Lung (tissue), 12 donors: ENCODE results near the gene CPED1. TPM values are rescaled to one million over a fixed set of nuclear protein-coding genes. Genes with fewer than 3 reads are reported as not detected.

Experiments used
- ATAC-seq: fragments of 200-7000 bp; cut with Tn5 transposase; one replicate; pipeline ENCODE4 v1.9.1; 2020; ENCODE audit warnings: moderate number of reproducible peaks; ENCODE audit not compliant: insufficient read depth, low FRiP score
- DNase-seq, 3 donors: peaks; one replicate each; pipeline ENCODE4 v3.0.0-alpha.2; 2013 to 2017
- H3K27ac ChIP-seq, 2 donors: one replicate each; pipeline ENCODE4 v1.5.1; 2013; ENCODE audit warnings: mild to moderate bottlenecking in 2 of 2, moderate library complexity in 2 of 2, control low read depth in 1 of 2, inconsistent platforms in 1 of 2, low read depth in 1 of 2, low read length in 1 of 2
- H3K27me3 ChIP-seq, 3 donors: one replicate each; pipeline ENCODE4 v1.5.1; 2013; ENCODE audit warnings: low read length in 2 of 3; ENCODE audit not compliant: control insufficient read depth in 3 of 3, insufficient read depth in 3 of 3
- H3K36me3 ChIP-seq, 4 donors: one replicate each; pipeline ENCODE4 v1.5.1; 2013; ENCODE audit warnings: low read length in 4 of 4, mild to moderate bottlenecking in 1 of 4, moderate library complexity in 1 of 4; ENCODE audit not compliant: control insufficient read depth in 4 of 4, insufficient read depth in 4 of 4
- H3K4me1 ChIP-seq, 5 donors: one replicate each; pipeline ENCODE4 v1.5.1; 2013; ENCODE audit warnings: low read length in 5 of 5, mild to moderate bottlenecking in 2 of 5, moderate library complexity in 1 of 5; ENCODE audit not compliant: control insufficient read depth in 5 of 5, insufficient read depth in 5 of 5
- H3K4me3 ChIP-seq: one replicate; pipeline ENCODE4 v1.5.1; 2013; ENCODE audit warnings: mild to moderate bottlenecking, control low read depth, moderate library complexity
- H3K9ac ChIP-seq, 2 donors: one replicate each; pipeline ENCODE4 v1.5.1; 2013; ENCODE audit warnings: low read length in 2 of 2, control low read depth in 1 of 2; ENCODE audit not compliant: insufficient read depth in 1 of 2
- H3K9me3 ChIP-seq, 4 donors: one replicate each; pipeline ENCODE4 v1.5.1; 2013; ENCODE audit warnings: low read length in 3 of 4, mild to moderate bottlenecking in 1 of 4, moderate library complexity in 1 of 4; ENCODE audit not compliant: control insufficient read depth in 4 of 4, insufficient read depth in 3 of 4
- WGBS, 2 donors: extraction: QIAGEN DNeasy Blood & Tissue Kit; methylation state at CpG; one replicate each; pipeline ENCODE4 v1.1.7; 2013; 5-methylcytosine and 5-hydroxymethylcytosine counted together
- polyA plus RNA-seq, 2 donors: library from polyadenylated mRNA; stranded (reverse); fragments of 200-250 nt; gene quantifications; one replicate each; pipeline ENCODE4 v1.2.1, GENCODE V29; 2013
- total RNA-seq, 2 donors: library from RNA; depleted of rRNA in 1 of 2; stranded (reverse); fragments of >200 nt in 1 of 2; gene quantifications; one replicate each; pipeline ENCODE4 v1.2.1, GENCODE V29; 2014 to 2021
- TF ChIP-seq, protein P1 (sequence below): IDR thresholded peaks from 2 replicates; pipeline ENCODE4 v1.5.1; 2012; ENCODE audit warnings: mild to moderate bottlenecking; ENCODE audit errors: control extremely low read depth, extremely low read depth
- donor health status: control.
- donor health status: control.
- donor health status: Bipolar disorder and iron deficiency.
- donor health status: healthy.
- donor health status: DM: yes; HTN: yes; CAD: no.

CPED1 gene
- total and polyA plus RNA-seq, 4 donors, result 1.8 to 32.3 (median 7.4) TPM

- H3K9me3 ChIP-seq, result no peaks in the 10 kb centered on the region
- peaks cover 0 to 17% (median 3%) of the 10 kb centered on the region in 5 donors for H3K4me1 ChIP-seq
- no peaks in the 10 kb centered on the region for H3K36me3 ChIP-seq
- no peak overlapping the region for H3K4me3 ChIP-seq
- 83 to 87% methylated on average over 6 of the region's 6 CpGs for WGBS, 2 donors
- H3K27ac ChIP-seq, result no peak overlapping the region
- no peaks in the 10 kb centered on the region for H3K27me3 ChIP-seq
- no peak overlapping the region for H3K9ac ChIP-seq
- DNase-seq, result no peak
- ATAC-seq, result no peak
- TF ChIP-seq, protein P1, sequence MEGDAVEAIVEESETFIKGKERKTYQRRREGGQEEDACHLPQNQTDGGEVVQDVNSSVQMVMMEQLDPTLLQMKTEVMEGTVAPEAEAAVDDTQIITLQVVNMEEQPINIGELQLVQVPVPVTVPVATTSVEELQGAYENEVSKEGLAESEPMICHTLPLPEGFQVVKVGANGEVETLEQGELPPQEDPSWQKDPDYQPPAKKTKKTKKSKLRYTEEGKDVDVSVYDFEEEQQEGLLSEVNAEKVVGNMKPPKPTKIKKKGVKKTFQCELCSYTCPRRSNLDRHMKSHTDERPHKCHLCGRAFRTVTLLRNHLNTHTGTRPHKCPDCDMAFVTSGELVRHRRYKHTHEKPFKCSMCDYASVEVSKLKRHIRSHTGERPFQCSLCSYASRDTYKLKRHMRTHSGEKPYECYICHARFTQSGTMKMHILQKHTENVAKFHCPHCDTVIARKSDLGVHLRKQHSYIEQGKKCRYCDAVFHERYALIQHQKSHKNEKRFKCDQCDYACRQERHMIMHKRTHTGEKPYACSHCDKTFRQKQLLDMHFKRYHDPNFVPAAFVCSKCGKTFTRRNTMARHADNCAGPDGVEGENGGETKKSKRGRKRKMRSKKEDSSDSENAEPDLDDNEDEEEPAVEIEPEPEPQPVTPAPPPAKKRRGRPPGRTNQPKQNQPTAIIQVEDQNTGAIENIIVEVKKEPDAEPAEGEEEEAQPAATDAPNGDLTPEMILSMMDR, result no peak
These were observed 23.8 kb downstream of the CPED1 start for GRCh38 chr7:121012170-121012874.

DNA sequence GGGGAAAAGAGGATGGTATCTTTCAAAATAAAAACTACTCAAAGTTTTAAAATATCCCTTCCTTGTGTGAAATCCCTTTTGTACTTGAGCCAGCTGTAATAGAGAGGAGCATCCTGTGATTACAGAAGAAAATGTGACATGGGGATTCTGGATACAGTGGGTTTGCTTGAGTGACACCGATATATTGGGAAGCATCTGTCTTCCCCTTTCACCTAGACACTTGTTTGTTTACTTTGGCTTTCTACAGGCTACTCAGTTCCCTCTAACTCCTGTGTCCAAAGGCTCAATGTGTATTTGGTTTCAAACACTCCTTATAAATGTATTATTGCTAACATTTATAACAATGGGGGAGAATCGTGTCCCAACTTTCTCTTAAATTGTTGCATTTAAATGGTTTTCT, 24.4 kb downstream of the CPED1 start:
- 69 to 76% methylated on average over 2 of the region's 2 CpGs for WGBS, 2 donors
- H3K9me3 ChIP-seq, result no peaks in the 10 kb centered on the region
- H3K36me3 ChIP-seq, result no peaks in the 10 kb centered on the region
- H3K4me3 ChIP-seq, result no peak overlapping the region
- DNase-seq (no peak), ATAC-seq (no peak)
- no peak overlapping the region for H3K27ac ChIP-seq
- TF ChIP-seq, protein P1, result no peak
- H3K27me3 ChIP-seq, result no peaks in the 10 kb centered on the region
- H3K4me1 ChIP-seq, result peaks cover 0 to 22% (median 3%) of the 10 kb centered on the region in 5 donors
- H3K9ac ChIP-seq, result no peak overlapping the region

- Histone ChIP-seq H3K4me3 (no peak overlapping the region), H3K4me1 (peaks cover 0 to 28% (median 3%) of the 10 kb centered on the region in 5 donors), H3K9ac (no peak overlapping the region), H3K27ac (no peak overlapping the region), H3K36me3 (no peaks in the 10 kb centered on the region), H3K27me3 (no peaks in the 10 kb centered on the region), H3K9me3 (no peaks in the 10 kb centered on the region)
- ATAC-seq (no peak), DNase-seq (no peak)
- WGBS, 2 donors, result 88 to 94% methylated on average over 4 of the region's 4 CpGs
- TF ChIP-seq, protein P1, result no peak
These were observed 27.0 kb downstream of the CPED1 start for GRCh38 chr7:121015560-121015959.
